HepG2 (cell line): Measurements from ENCODE around the gene ATG9A. TPM values are rescaled to one million over a fixed set of nuclear protein-coding genes. Genes with fewer than 3 reads are reported as not detected.

Source experiments
- AHDC1 ChIP-seq: sonication (generic); formaldehyde crosslinking; IDR thresholded peaks from 2 replicates; pipeline ENCODE4 v1.5.1; 2020; ENCODE audit warnings: mild to moderate bottlenecking, missing genetic modification reagents, borderline replicate concordance
- CENPX ChIP-seq: sonication (generic); formaldehyde crosslinking; IDR thresholded peaks from 2 replicates; pipeline ENCODE4 v1.9.0; 2021; ENCODE audit warnings: mild to moderate bottlenecking, missing genetic modification reagents, moderate library complexity
- CSRNP2 ChIP-seq: sonication (generic); formaldehyde crosslinking; conservative IDR thresholded peaks from 2 replicates; pipeline ENCODE4 v1.8.0; 2022; ENCODE audit warnings: low read depth, missing genetic modification reagents
- MED8 ChIP-seq: sonication (generic); formaldehyde crosslinking; IDR thresholded peaks from 2 replicates; pipeline ENCODE4 v1.8.1; 2023; ENCODE audit warnings: mild to moderate bottlenecking, missing genetic modification reagents; ENCODE audit not compliant: insufficient replicate concordance
- MEIS2 ChIP-seq: sonication (generic); formaldehyde crosslinking; IDR thresholded peaks from 2 replicates; pipeline ENCODE4 v1.9.0; 2021; ENCODE audit warnings: mild to moderate bottlenecking, missing genetic modification reagents
- TOPORS ChIP-seq: sonication (generic); formaldehyde crosslinking; IDR thresholded peaks from 2 replicates; pipeline ENCODE4 v1.8.0; 2023; ENCODE audit warnings: mild to moderate bottlenecking, missing genetic modification reagents
- ZBTB3 ChIP-seq: sonication (generic); formaldehyde crosslinking; IDR thresholded peaks from 2 replicates; pipeline ENCODE4 v1.4.0; 2020; ENCODE audit warnings: low read depth, mild to moderate bottlenecking, moderate library complexity, missing genetic modification reagents, borderline replicate concordance
- ZFP90 ChIP-seq: sonication (generic); formaldehyde crosslinking; IDR thresholded peaks from 2 replicates; pipeline ENCODE4 v1.8.0; 2022; ENCODE audit warnings: missing genetic modification reagents, mild to moderate bottlenecking, inconsistent platforms, borderline replicate concordance
- ZNF383 ChIP-seq: sonication (generic); formaldehyde crosslinking; IDR thresholded peaks from 2 replicates; pipeline ENCODE4 v1.4.0; 2020; ENCODE audit warnings: missing genetic modification reagents, mild to moderate bottlenecking, borderline replicate concordance
- ZNF546 ChIP-seq: sonication (generic); formaldehyde crosslinking; conservative IDR thresholded peaks from 2 replicates; pipeline ENCODE4 v1.8.1; 2023; ENCODE audit warnings: mild to moderate bottlenecking, missing genetic modification reagents
- ZNF550 ChIP-seq: sonication (generic); formaldehyde crosslinking; IDR thresholded peaks from 2 replicates; pipeline ENCODE4 v1.4.0; 2020; ENCODE audit warnings: mild to moderate bottlenecking, missing genetic modification reagents, borderline replicate concordance
- ZNF556 ChIP-seq: sonication (generic); formaldehyde crosslinking; IDR thresholded peaks from 2 replicates; pipeline ENCODE4 v1.4.0; 2020; ENCODE audit warnings: mild to moderate bottlenecking, missing genetic modification reagents, borderline replicate concordance
- ZNF557 ChIP-seq: sonication (generic); formaldehyde crosslinking; IDR thresholded peaks from 2 replicates; pipeline ENCODE4 v1.4.0; 2020; ENCODE audit warnings: missing genetic modification reagents
- ZNF569 ChIP-seq: sonication (generic); formaldehyde crosslinking; IDR thresholded peaks from 2 replicates; pipeline ENCODE4 v1.5.0; 2020; ENCODE audit warnings: mild to moderate bottlenecking, missing genetic modification reagents, moderate library complexity, borderline replicate concordance
- ZNF576 ChIP-seq: sonication (generic); formaldehyde crosslinking; IDR thresholded peaks from 2 replicates; pipeline ENCODE4 v1.4.0; 2020; ENCODE audit warnings: mild to moderate bottlenecking, missing genetic modification reagents
- ZNF589 ChIP-seq: sonication (generic); formaldehyde crosslinking; conservative IDR thresholded peaks from 2 replicates; pipeline ENCODE4 v1.8.0; 2022; ENCODE audit warnings: mild to moderate bottlenecking, moderate library complexity, missing genetic modification reagents
- polyA plus RNA-seq, 8 experiments: library from polyadenylated mRNA; depleted of rRNA in 3 of 8; stranded (reverse) in 7 of 8; unstranded in 1 of 8; fragments of >200 nt; fragmentation: Illumina TruSeq in 4 of 8; extraction: Trizol in 4 of 8; gene quantifications; 2 replicates each; pipeline versions ENCODE4 v1.2.1 to v1.2.3, GENCODE V29; 2011 to 2016; ENCODE audit warnings: low read depth in 4 of 8, missing spikeins in 1 of 8, mixed read lengths in 1 of 8; ENCODE audit not compliant: insufficient read depth in 1 of 8
- total RNA-seq, 5 experiments: library from RNA; depleted of rRNA; stranded (reverse); fragments of >200 nt; fragmentation: Illumina TruSeq; extraction: Trizol; gene quantifications; 2 replicates each; pipeline ENCODE4 v1.2.3, GENCODE V29; 2016; ENCODE audit warnings: low read depth in 1 of 5
- TF ChIP-seq, protein P1 (sequence below): sonication (generic); formaldehyde crosslinking; conservative IDR thresholded peaks from 2 replicates; pipeline ENCODE4 v1.4.0; 2020; ENCODE audit warnings: missing genetic modification reagents
- TF ChIP-seq, protein P2 (sequence below): sonication (generic); formaldehyde crosslinking; IDR thresholded peaks from 2 replicates; pipeline ENCODE4 v1.4.0; 2020; ENCODE audit warnings: mild to moderate bottlenecking, missing genetic modification reagents

ATG9A gene
- total and polyA plus RNA-seq, 2 of the 13 experiments (the other 11 are each of a cell fraction or from before 2014, with no cell fraction given), result 35.0 to 131 TPM

GRCh38 chr2:219177552-219178376, 51.7 kb downstream of the ATG9A start, which contains the start of gene RETREG2 (continued):
- TF ChIP-seq ZNF569 (CRISPR knock-in tag), result peak; percentile 95
- peak; percentile 14; the same call in 1 of the 2 replicates for TF ChIP-seq TOPORS
- 0 out of 2 replicates have a peak, but pooled peaks have one; percentile 75 for TF ChIP-seq ZNF550 (CRISPR knock-in tag)
- TF ChIP-seq ZNF589 (CRISPR knock-in tag), result peak; percentile 54; the same call in 1 of the 2 replicates
- peak; percentile 79; the same call in 1 of the 2 replicates for TF ChIP-seq ZNF556 (CRISPR knock-in tag)
- TF ChIP-seq, protein P1, sequence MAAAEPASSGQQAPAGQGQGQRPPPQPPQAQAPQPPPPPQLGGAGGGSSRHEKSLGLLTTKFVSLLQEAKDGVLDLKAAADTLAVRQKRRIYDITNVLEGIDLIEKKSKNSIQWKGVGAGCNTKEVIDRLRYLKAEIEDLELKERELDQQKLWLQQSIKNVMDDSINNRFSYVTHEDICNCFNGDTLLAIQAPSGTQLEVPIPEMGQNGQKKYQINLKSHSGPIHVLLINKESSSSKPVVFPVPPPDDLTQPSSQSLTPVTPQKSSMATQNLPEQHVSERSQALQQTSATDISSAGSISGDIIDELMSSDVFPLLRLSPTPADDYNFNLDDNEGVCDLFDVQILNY, result 0 out of 2 replicates have a peak, but pooled peaks have one; percentile 28
- peak; percentile 27; the same call in 1 of the 2 replicates for TF ChIP-seq AHDC1 (CRISPR knock-in tag)
- peak; percentile 76 for TF ChIP-seq MED8 (CRISPR knock-in tag)
- TF ChIP-seq ZNF383, result peak; percentile 90; the same call in 1 of the 2 replicates
- peak; percentile 92 for TF ChIP-seq ZNF557
- TF ChIP-seq MEIS2 (CRISPR knock-in tag), result no peak; the same call in none of the 2 replicates
- TF ChIP-seq, protein P2, sequence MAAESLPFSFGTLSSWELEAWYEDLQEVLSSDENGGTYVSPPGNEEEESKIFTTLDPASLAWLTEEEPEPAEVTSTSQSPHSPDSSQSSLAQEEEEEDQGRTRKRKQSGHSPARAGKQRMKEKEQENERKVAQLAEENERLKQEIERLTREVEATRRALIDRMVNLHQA (CRISPR knock-in tag), result no peak
- TF ChIP-seq CSRNP2 (CRISPR knock-in tag), result no peak
- TF ChIP-seq ZNF576 (CRISPR knock-in tag), result peak; percentile 68; the same call in 1 of the 2 replicates
- no peak for TF ChIP-seq CENPX
- TF ChIP-seq ZNF546 (CRISPR knock-in tag), result peak; percentile 67
- peak; percentile 92; the same call in 1 of the 2 replicates for TF ChIP-seq ZBTB3 (CRISPR knock-in tag)
- peak; percentile 91; the same call in 1 of the 2 replicates for TF ChIP-seq ZFP90 (CRISPR knock-in tag)
